GF-D8 (cell line): Measurements from ENCODE around the gene METAP2.
"Not testable (repeated sequence)": the region's sequence is repeated elsewhere in the genome, so short reads cannot be mapped to it uniquely, and the experiment has no call there.

Source experiments
- DNase-seq: peaks from one replicate; lab custom pipeline; 2025; lab: John Stamatoyannopoulos, UW

METAP2 gene

DNA sequence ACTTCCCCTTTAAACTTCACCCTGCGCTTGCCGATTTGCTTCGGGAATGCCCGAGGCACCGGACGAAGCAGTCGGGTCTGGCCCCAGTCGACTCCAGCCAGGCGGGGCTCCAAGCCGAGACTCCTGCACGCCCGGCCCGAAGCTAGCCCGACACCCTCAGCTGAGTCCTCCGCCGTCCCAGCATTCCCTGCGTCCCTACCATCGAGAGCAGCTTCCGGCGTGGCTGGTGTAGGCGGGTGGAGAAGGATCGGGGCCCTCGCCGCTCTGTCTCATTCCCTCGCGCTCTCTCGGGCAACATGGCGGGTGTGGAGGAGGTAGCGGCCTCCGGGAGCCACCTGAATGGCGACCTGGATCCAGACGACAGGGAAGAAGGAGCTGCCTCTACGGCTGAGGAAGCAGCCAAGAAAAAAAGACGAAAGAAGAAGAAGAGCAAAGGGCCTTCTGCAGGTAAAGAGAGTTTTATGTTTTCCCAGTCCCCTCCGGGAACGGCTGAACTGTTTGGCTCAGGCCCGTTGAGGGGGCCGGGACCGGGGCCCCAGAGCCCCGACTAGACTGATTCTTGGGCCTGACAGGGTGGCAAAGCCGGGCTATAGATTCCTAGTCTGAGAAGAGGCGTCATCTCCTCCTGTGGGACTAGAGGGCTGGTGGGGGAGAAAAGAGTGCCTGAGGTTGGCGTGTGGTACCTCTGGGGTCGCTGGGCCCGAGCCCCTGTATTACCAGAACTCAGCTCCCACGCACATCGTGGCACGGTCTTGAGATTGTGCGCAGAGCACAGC is at the start of gene METAP2:
Gene METAP2 (plus strand): TSS at position 269 of the 776 bp plus-strand sequence. CDS start 28 bp downstream, at position 297.
- peak; percentile 86 for DNase-seq

- no peak for DNase-seq
These were observed 49.5 kb upstream of the METAP2 start for GRCh38 chr12:95424271-95424994.

GRCh38 chr12:95429172-95429510 is 44.8 kb upstream of the METAP2 start:
- no peak for DNase-seq

GRCh38 chr12:95431120-95431519 is 42.8 kb upstream of the METAP2 start:
- DNase-seq: no peak

- DNase-seq: no peak
These were observed 38.6 kb upstream of the METAP2 start for GRCh38 chr12:95435355-95435754.

- DNase-seq: no peak
These were observed 36.4 kb upstream of the METAP2 start for GRCh38 chr12:95437565-95437964.

DNA sequence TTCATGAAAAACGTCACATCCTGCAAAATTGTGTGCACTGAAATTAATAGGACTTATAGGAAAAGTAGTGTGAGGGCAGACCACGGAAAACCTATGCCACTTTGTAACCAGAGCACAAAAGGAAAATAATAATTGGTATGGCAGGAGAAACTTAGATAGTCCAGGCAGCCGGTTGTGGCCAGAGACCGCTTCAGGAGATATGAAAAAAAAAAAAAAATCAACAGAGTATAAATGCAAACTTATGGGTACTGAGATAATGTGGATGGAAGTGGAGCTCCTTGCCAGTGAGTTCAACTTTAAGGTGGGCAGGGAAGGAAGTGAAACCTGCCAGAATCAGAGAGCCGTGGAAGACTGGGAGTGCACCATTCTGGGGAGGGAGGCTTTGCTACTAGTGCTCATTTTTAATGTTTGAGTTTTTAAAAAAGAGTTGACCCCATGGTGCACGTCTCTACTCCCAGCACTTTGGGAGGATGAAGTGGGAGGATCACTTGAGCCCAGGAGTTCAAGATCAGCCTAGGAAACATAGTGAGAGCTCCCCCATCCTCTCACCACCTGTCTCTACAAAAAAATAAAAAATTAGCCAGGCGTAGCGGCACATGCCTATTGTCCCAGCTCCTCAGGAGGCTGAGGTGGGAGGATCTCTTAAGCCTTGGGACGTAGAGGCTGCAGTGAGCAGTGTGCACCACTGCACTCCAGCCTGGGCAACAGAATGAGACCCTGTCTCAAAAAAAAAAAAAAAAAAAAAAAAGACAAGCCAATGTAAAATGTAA is 34.3 kb upstream of the METAP2 start:
- no peak for DNase-seq

DNA sequence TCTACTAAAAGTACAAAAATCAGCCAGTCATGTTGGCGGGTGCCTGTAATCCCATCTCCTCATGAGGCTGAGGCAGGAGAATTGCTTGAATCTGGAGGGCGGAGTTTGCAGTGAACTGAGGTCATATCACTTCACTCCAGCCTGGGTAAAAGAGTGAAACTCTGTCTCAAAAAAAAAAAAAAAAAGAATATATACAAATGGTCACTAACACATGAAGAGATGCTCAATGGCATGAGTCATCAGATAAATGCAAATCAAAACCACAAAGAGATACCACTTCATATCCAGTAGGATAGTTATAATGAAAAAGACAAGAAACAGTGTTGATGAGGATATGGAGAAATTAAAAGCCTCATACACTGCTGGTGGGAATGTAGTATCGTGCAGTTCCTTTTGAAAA is 33.6 kb upstream of the METAP2 start:
- no peak for DNase-seq

DNA sequence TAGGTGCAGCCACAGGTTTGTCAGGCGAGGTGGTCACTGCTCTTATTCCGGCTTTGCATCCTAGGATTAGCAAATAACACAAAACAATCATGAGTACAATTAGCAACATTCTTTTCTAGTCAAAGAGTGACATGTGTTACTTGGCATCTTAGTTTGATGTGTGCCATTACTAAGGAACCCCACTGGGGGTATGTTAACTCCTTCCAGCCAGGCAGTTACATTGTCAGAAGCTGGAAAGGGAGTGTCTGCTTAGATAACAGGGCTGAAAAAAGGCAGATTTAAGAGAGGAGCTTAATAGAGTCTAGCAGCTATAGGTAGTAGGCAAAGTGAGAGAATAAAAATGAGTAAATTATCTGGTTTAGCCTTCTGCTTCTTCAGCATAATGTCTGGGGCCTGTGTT is 30.5 kb upstream of the METAP2 start:
- DNase-seq: no peak

DNA sequence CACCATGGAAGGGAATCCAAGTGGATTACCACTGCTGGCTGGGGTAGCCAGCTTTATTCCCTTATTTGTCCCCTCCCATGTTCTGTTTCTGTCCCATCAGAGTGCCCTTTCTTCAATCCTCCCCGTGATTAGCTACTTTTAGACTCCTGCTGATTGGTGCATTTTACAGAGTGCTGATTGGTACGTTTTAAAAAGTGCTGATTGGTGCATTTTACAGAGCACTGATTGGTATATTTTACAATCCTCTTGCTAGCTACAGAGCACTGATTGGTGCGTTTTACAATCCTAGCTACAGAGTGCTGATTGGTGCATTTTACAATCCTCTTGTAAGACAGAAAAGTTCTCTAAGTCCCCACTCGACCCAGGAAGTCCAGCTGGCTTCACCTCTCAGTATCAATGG is 28.9 kb upstream of the METAP2 start:
- DNase-seq: not testable (repeated sequence)

GRCh38 chr12:95445884-95446505 is 28.0 kb upstream of the METAP2 start:
- DNase-seq: no peak

DNA sequence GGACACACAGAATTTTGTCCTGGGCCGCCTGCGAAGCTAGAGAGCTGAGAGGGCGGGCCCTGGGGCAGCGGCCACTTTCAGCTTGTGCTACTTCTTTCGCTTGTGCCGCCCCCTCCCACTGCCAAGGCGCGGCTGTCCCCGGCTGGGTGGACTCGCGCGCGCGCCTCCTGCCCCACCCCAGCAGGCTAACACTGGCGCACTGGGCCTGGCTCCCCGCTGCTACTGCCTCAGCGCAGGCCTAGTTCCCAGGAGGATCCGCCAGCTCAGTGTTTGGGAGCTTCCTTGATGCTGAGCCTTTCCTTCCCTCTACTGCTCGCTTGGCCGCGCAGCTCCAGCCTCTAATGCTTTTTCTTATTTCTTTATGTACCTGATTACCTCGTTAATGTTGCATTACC is 27.4 kb upstream of the METAP2 start:
- DNase-seq: no peak

- DNase-seq: not testable (repeated sequence)
These were observed 24.3 kb upstream of the METAP2 start for GRCh38 chr12:95449656-95450055.

DNA sequence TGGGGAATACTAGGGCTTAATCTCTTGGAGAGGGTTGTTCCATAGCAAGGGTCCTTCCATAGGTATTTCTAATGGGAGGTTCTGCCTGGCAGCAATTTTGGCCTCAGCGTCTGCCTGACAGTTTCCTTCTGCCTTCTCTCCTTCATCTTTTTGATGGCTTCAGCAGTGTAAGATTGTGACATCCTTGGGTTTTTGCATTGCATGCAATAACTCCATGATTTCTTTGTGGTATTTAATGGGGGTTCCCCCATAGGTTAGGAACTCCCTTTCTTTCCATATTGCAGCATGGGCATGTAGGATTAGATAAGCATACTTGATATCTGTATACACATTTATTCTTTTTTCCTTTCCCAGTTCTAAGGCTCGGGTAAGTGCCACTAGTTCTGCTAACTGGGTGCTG is 21.5 kb upstream of the METAP2 start:
- not testable (repeated sequence) for DNase-seq

- DNase-seq: not testable (repeated sequence)
These were observed 20.1 kb upstream of the METAP2 start for GRCh38 chr12:95453881-95454280.

DNA sequence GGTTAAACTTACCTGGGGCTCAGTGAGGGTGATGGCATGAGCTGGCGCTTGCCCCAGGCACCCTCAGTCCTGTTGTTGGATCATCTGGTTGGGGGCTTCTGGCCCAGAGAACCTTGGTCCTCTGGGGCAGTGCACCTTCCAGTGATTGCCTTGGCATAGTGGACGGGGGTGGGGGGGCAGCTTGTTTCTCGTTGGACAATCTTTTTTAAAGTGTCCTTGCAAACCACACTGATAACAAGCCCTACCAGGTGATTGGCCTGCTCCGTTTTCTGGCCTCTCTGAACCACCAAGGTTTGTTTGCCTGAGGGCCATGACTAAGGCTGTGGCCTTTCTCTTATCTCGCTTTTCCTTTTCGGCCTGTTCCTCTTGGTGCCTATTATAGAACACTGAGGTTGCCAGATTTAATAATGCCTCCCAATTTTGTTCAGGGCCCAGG is 19.2 kb upstream of the METAP2 start:
- DNase-seq: not testable (repeated sequence)

DNA sequence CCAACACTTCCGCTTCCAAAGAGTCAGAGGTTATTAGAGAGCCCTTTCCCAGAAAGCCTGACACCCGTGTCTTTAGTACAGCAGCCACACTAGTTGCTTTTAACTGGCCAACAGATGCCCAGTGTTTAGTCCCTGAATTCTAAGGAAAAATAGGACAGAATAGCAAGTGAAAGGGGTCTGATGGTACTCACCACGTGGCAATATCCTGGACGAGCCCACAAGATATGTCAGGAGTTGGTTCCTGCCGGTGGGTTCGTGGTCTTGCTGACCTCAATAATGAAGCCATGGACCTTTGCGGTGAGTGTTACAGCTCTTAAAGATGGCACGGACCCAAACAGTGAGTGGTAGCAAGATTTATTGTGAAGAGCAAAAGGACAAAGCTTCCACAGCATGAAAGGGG is 16.3 kb upstream of the METAP2 start:
- not testable (repeated sequence) for DNase-seq

- no peak for DNase-seq
These were observed 15.2 kb upstream of the METAP2 start for GRCh38 chr12:95458761-95459160.

- DNase-seq: no peak
These were observed 14.6 kb upstream of the METAP2 start for GRCh38 chr12:95459310-95459709.

- DNase-seq: no peak
These were observed 13.8 kb upstream of the METAP2 start for GRCh38 chr12:95460105-95460504.

DNA sequence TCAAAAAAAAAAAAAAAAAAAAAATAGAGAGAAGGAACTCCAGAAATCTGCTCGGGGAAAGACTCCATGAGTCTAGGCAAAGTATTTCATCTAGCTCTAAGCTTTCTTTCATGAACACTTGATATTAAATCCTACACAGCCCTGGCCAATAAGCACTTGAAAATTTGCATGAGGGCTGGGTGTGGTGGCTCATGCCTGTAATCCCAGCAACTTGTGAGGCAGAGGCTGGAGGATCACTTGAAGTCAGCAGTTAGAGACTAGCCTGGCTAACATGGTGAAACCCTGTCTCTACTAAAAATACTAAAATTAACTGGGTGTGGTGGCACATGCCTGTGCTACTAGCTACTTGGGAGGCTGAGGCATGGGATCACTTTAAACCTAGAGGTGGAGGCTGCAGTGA is 13.1 kb upstream of the METAP2 start:
- DNase-seq: no peak

GRCh38 chr12:95462081-95462480 is 11.9 kb upstream of the METAP2 start:
- no peak for DNase-seq
